PC-3 (cell line): Measurements from ENCODE around the gene CTDNEP1. TPM values are rescaled to one million over a fixed set of nuclear protein-coding genes. Genes with fewer than 3 reads are reported as not detected.

Experiments used
- ATAC-seq: fragments of 200-7000 bp; cut with Tn5 transposase; 2 replicates; pipeline ENCODE4 v1.9.1; 2020; ENCODE audit warnings: mild to moderate bottlenecking, moderate library complexity
- BruUV-seq: library from RNA; stranded (reverse); fragments of 400-500 nt; replicated peaks from 2 replicates; lab custom pipeline; 2021; lab: Mats Ljungman, UMichigan
- CTCF ChIA-PET: fragments of 300-600 bp; sonication (Branson Sonifier 250); formaldehyde crosslinking; loops from one replicate; lab custom pipeline; 2022; ENCODE audit warnings: antibody characterized with exemption; lab: Charles Lee
- POLR2A ChIA-PET: fragments of 300-600 bp; sonication (Branson Sonifier 250); formaldehyde crosslinking; loops from one replicate; lab custom pipeline; 2022; ENCODE audit warnings: antibody characterized with exemption; ENCODE audit not compliant: unreplicated experiment; lab: Charles Lee
- DNase-seq: peaks from one replicate; pipeline ENCODE4 v3.0.0-alpha.2; 2015
- H2AFZ ChIP-seq: fragments of 300-600 bp; sonication (generic); 2 replicates; pipeline ENCODE4 v1.6.0; 2016; ENCODE audit warnings: antibody characterized with exemption, low read length
- H3F3A ChIP-seq: fragments of 300-600 bp; sonication (generic); one replicate; pipeline ENCODE4 v1.6.0; 2017; ENCODE audit warnings: antibody characterized with exemption, low read length, control low read depth, mild to moderate bottlenecking; ENCODE audit not compliant: unreplicated experiment
- H3K27ac ChIP-seq: fragments of 300-600 bp; sonication (generic); 2 replicates; pipeline ENCODE4 v1.5.1; 2016; ENCODE audit warnings: mild to moderate bottlenecking, low read length
- H3K27me3 ChIP-seq: fragments of 300-600 bp; sonication (generic); 2 replicates; pipeline ENCODE4 v1.6.1; 2016; ENCODE audit warnings: low read length, mixed read lengths
- H3K36me3 ChIP-seq: fragments of 300-600 bp; sonication (generic); 2 replicates; pipeline ENCODE4 v1.6.1; 2016; ENCODE audit warnings: low read depth, mixed run types, low read length, mixed read lengths
- H3K4me1 ChIP-seq: fragments of 300-600 bp; sonication (generic); 2 replicates; pipeline ENCODE4 v1.5.1; 2016; ENCODE audit warnings: low read length; ENCODE audit not compliant: insufficient read depth
- H3K4me2 ChIP-seq: fragments of 300-600 bp; sonication (generic); 2 replicates; pipeline ENCODE4 v1.6.0; 2016; ENCODE audit warnings: low read length
- H3K4me3 ChIP-seq: fragments of 300-600 bp; sonication (generic); 2 replicates; pipeline ENCODE4 v1.5.1; 2016; ENCODE audit warnings: mild to moderate bottlenecking, low read length, mixed read lengths
- H3K79me2 ChIP-seq: fragments of 300-600 bp; sonication (generic); 2 replicates; pipeline ENCODE4 v1.6.1; 2017; ENCODE audit warnings: low read length, mixed read lengths
- H3K9ac ChIP-seq: fragments of 300-600 bp; sonication (generic); 2 replicates; pipeline ENCODE4 v1.6.0; 2016; ENCODE audit warnings: mild to moderate bottlenecking, low read length
- H3K9me2 ChIP-seq: fragments of 300-600 bp; sonication (generic); replicated peaks from 2 replicates; pipeline ENCODE4 v1.6.1; 2016; ENCODE audit warnings: mixed run types, low read length, mixed read lengths
- H3K9me3 ChIP-seq: fragments of 300-600 bp; sonication (generic); 2 replicates; pipeline ENCODE4 v1.6.1; 2016; ENCODE audit warnings: low read length, mixed read lengths
- H4K20me1 ChIP-seq: fragments of 300-600 bp; sonication (generic); 2 replicates; pipeline ENCODE4 v1.6.1; 2016; ENCODE audit warnings: low read length, mixed read lengths
- EZH2 ChIP-seq: fragments of 300-600 bp; sonication (generic); IDR thresholded peaks from one replicate; pipeline ENCODE4 v1.6.1; 2017; ENCODE audit warnings: antibody characterized with exemption, mild to moderate bottlenecking, low read length; ENCODE audit not compliant: unreplicated experiment
- intact Hi-C: fragments of 100-400 bp; cut with micrococcal nuclease; formaldehyde crosslinking; loops from 2 replicates; pipeline ENCODE4 v1.9.0; 2023
- total RNA-seq: library from RNA; depleted of rRNA; stranded (reverse); fragments of >200 nt; gene quantifications from 2 replicates; pipeline ENCODE4 v1.2.3, GENCODE V29; 2014
- TF ChIP-seq, protein P1 (sequence below): fragments of 300-600 bp; sonication (generic); conservative IDR thresholded peaks from 2 replicates; pipeline ENCODE4 v1.5.1; 2017; ENCODE audit warnings: antibody characterized with exemption, low read depth, mild to moderate bottlenecking, low read length

The CTDNEP1 gene
- total RNA-seq, 1 experiment from 2014 or later, result 52.4 TPM

- Histone ChIP-seq H3K9ac (peak overlapping the region; percentile 96), H3K9me3 (no peaks in the 10 kb centered on the region), H3K4me1 (peaks cover 21% of the 10 kb centered on the region), H3K27me3 (no peaks in the 10 kb centered on the region), H3F3A (no peaks in the 10 kb centered on the region), H2AFZ (no peak overlapping the region), H3K4me3 (peak overlapping the region; percentile 92), H3K9me2 (no peaks in the 10 kb centered on the region), H3K36me3 (peaks cover 3% of the 10 kb centered on the region; the same call in 1 of the 2 replicates), H3K27ac (peak overlapping the region; percentile 96; the same call in 1 of the 2 replicates), H3K79me2 (peaks cover 62% of the 10 kb centered on the region), H4K20me1 (0 out of 2 replicates have a peak, but pooled peaks cover 5% of the 10 kb centered on the region), H3K4me2 (peak overlapping the region; percentile 95)
- no TSS peak for BruUV-seq
- DNase-seq, result no peak
- ChIA-PET POLR2A (no interaction called here), CTCF (no interaction called here)
- intact Hi-C loops, result loop anchor here (2.0 kb wide), 1 partner anchor 28 kb away; the partner anchor contains the start of gene SLC2A4
- ATAC-seq, result no peak
- TF ChIP-seq, protein P1, sequence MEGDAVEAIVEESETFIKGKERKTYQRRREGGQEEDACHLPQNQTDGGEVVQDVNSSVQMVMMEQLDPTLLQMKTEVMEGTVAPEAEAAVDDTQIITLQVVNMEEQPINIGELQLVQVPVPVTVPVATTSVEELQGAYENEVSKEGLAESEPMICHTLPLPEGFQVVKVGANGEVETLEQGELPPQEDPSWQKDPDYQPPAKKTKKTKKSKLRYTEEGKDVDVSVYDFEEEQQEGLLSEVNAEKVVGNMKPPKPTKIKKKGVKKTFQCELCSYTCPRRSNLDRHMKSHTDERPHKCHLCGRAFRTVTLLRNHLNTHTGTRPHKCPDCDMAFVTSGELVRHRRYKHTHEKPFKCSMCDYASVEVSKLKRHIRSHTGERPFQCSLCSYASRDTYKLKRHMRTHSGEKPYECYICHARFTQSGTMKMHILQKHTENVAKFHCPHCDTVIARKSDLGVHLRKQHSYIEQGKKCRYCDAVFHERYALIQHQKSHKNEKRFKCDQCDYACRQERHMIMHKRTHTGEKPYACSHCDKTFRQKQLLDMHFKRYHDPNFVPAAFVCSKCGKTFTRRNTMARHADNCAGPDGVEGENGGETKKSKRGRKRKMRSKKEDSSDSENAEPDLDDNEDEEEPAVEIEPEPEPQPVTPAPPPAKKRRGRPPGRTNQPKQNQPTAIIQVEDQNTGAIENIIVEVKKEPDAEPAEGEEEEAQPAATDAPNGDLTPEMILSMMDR, result no peak
Observed at GRCh38 chr17:7253082-7253481, 1.5 kb upstream of the CTDNEP1 start.

GRCh38 chr17:7252176-7253043, 876 bp upstream of the CTDNEP1 start, which contains the start of gene ELP5:
Gene ELP5 (plus strand): TSS chr17:7252215. CDS start chr17:7252551, 336 bp downstream.
- POLR2A ChIA-PET, result no interaction called here
- ATAC-seq (peak; percentile 67), DNase-seq (peak; percentile 86)
- TF ChIP-seq, protein P1, result peak; percentile 43; the same call in 1 of the 2 replicates
- no peak for TF ChIP-seq EZH2
- Histone ChIP-seq H3K4me3 (peak within 1 kb of the TSS; percentile 92), H3K27me3 (no peaks in the 10 kb centered on the region), H4K20me1 (0 out of 2 replicates have a peak, but pooled peaks cover 5% of the 10 kb centered on the region), H3K9me2 (no peaks in the 10 kb centered on the region), H3K79me2 (peaks cover 69% of the 10 kb centered on the region), H3K4me2 (peak within 1 kb of the TSS; percentile 95), H3K4me1 (peaks cover 21% of the 10 kb centered on the region), H3F3A (no peaks in the 10 kb centered on the region), H3K27ac (peak within 1 kb of the TSS; percentile 96), H3K9ac (peak within 1 kb of the TSS; percentile 96), H3K36me3 (peaks cover 3% of the 10 kb centered on the region; the same call in 1 of the 2 replicates), H2AFZ (peak within 1 kb of the TSS; percentile 79), H3K9me3 (no peaks in the 10 kb centered on the region)
- intact Hi-C loops, result loop anchor here (1.0 to 2.0 kb wide), 2 partner anchors 10 to 28 kb away; partner anchors contain the start of genes CLDN7 and SLC2A4
- TSS peak; percentile 69 for BruUV-seq
- CTCF ChIA-PET, result no interaction called here
